Upper lobe of left lung (tissue), 4 donors: Measurements from ENCODE around the gene GGT6.
"Not testable (repeated sequence)": the region's sequence is repeated elsewhere in the genome, so short reads cannot be mapped to it uniquely, and the experiment has no call there.

Experiments used
- POLR2A ChIP-seq, 4 donors: fragments of 450-650 bp; IDR thresholded peaks; one replicate each; pipeline ENCODE4 v1.5.1; 2016 to 2017; ENCODE audit warnings: antibody characterized with exemption in 4 of 4, mild to moderate bottlenecking in 2 of 4
- TF ChIP-seq, protein P1 (sequence below), 6 experiments: fragments of 450-650 bp in 4 of 6; fragments of 200-600 bp in 2 of 6; sonication (generic) in 2 of 6; IDR thresholded peaks; one replicate each; pipeline ENCODE4 v1.5.1; 2016 to 2019; ENCODE audit warnings: antibody characterized with exemption in 6 of 6

GRCh38 chr17:4604736-4605135 lies 44.4 kb upstream of the GGT6 start:
- not testable (repeated sequence) for TF ChIP-seq POLR2A (IDR thresholded peaks at IDR 0.05)
- TF ChIP-seq, protein P1, sequence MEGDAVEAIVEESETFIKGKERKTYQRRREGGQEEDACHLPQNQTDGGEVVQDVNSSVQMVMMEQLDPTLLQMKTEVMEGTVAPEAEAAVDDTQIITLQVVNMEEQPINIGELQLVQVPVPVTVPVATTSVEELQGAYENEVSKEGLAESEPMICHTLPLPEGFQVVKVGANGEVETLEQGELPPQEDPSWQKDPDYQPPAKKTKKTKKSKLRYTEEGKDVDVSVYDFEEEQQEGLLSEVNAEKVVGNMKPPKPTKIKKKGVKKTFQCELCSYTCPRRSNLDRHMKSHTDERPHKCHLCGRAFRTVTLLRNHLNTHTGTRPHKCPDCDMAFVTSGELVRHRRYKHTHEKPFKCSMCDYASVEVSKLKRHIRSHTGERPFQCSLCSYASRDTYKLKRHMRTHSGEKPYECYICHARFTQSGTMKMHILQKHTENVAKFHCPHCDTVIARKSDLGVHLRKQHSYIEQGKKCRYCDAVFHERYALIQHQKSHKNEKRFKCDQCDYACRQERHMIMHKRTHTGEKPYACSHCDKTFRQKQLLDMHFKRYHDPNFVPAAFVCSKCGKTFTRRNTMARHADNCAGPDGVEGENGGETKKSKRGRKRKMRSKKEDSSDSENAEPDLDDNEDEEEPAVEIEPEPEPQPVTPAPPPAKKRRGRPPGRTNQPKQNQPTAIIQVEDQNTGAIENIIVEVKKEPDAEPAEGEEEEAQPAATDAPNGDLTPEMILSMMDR (IDR thresholded peaks at IDR 0.05) = not testable (repeated sequence)
